ENCODE results near the gene ABCG1. TPM values are rescaled to one million over a fixed set of nuclear protein-coding genes. Genes with fewer than 3 reads are reported as not detected.
A peak's percentile ranks its signal among the peaks of the same experiment; 100 is the strongest.

Gene ABCG1
- total RNA-seq, 2 experiments from 2014 or later, result 12.2 to 13.2 TPM

GRCh38 chr21:42332557-42333317 is 113.8 kb downstream of the ABCG1 start:
- DNase-seq (no peak), ATAC-seq (ENCODE audit: low read depth) (no peak)
- Mint-ChIP-seq H3K4me1 (peaks cover 3% of the 10 kb centered on the region), H3K4me3 (no peak overlapping the region), H3K9me3 (peaks cover 9% of the 10 kb centered on the region), H3K36me3 (peaks cover 6% of the 10 kb centered on the region), H3K27me3 (peaks cover 35% of the 10 kb centered on the region), H3K27ac (no peak overlapping the region)
- POLR2A ChIA-PET, result interaction anchor here (1.0 kb wide), 1 partner anchor 271 kb away, joined by 4 read pairs; no protein-coding TSS in a partner anchor

DNA sequence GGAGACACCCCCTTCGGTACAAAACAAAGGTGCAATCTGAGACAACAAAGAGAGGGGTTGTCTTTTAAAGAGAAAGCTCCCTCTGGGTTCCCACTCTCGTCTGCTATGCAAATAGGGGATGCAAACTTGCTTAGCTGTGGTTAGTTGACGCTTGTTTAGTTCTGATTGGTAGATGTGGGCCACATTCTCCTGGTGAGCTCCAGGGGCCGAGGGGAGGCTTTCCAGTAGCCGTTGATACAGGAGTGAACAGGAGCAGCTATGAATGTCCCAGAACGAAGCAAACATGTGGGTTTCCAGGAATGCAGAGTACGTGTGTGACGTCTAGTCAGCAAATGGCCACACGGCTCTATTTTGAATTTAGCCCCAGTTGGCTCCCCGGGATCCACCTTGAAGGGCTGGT is 117.1 kb downstream of the ABCG1 start:
- peaks cover 19% of the 10 kb centered on the region for H3K27me3 Mint-ChIP-seq
- peaks cover 9% of the 10 kb centered on the region for H3K9me3 Mint-ChIP-seq
- DNase-seq, result no peak
- no peak overlapping the region for H3K4me3 Mint-ChIP-seq
- POLR2A ChIA-PET, result interaction anchor here (0.6 kb wide), 1 partner anchor 332 kb away, joined by 4 read pairs; no protein-coding TSS in a partner anchor
- no peak overlapping the region for H3K27ac Mint-ChIP-seq
- no peak for ATAC-seq (ENCODE audit: low read depth)
- H3K4me1 Mint-ChIP-seq, result peaks cover 4% of the 10 kb centered on the region
- peaks cover 6% of the 10 kb centered on the region for H3K36me3 Mint-ChIP-seq

- Mint-ChIP-seq H3K36me3 (peaks cover 1% of the 10 kb centered on the region), H3K4me3 (no peak overlapping the region), H3K4me1 (peaks cover 4% of the 10 kb centered on the region), H3K27me3 (peaks cover 13% of the 10 kb centered on the region), H3K27ac (no peak overlapping the region), H3K9me3 (no peaks in the 10 kb centered on the region)
- no peak for DNase-seq
- POLR2A ChIA-PET, result interaction anchor here (2.0 kb wide), 1 partner anchor 67 kb away, joined by 6 read pairs; the partner anchor contains the start of gene UBASH3A
- ATAC-seq (ENCODE audit: low read depth), result no peak
These were observed 118.3 kb downstream of the ABCG1 start for GRCh38 chr21:42337276-42337675.

- H3K36me3 Mint-ChIP-seq, result peaks cover 1% of the 10 kb centered on the region
- POLR2A ChIA-PET, result interaction anchor here (2.0 kb wide), 1 partner anchor 66 kb away, joined by 6 read pairs; the partner anchor contains the start of gene UBASH3A
- no peaks in the 10 kb centered on the region for H3K9me3 Mint-ChIP-seq
- DNase-seq, result peak; percentile 78
- H3K4me1 Mint-ChIP-seq, result peaks cover 4% of the 10 kb centered on the region
- peaks cover 8% of the 10 kb centered on the region for H3K27me3 Mint-ChIP-seq
- peak overlapping the region; percentile 6 for H3K4me3 Mint-ChIP-seq
- H3K27ac Mint-ChIP-seq, result peak overlapping the region; percentile 28
- peak; percentile 99 for ATAC-seq (ENCODE audit: low read depth)
These were observed 119.1 kb downstream of the ABCG1 start for GRCh38 chr21:42337830-42338728.

GRCh38 chr21:42338729-42339715 is 120.1 kb downstream of the ABCG1 start:
- Mint-ChIP-seq H3K9me3 (no peaks in the 10 kb centered on the region), H3K4me3 (no peak overlapping the region), H3K27ac (no peak overlapping the region), H3K36me3 (no peaks in the 10 kb centered on the region), H3K4me1 (peaks cover 4% of the 10 kb centered on the region), H3K27me3 (peaks cover 6% of the 10 kb centered on the region)
- POLR2A ChIA-PET, result interaction anchor here (2.0 kb wide), 1 partner anchor 65 kb away, joined by 6 read pairs; the partner anchor contains the start of gene UBASH3A
- ATAC-seq (ENCODE audit: low read depth) (no peak), DNase-seq (no peak)

DNA sequence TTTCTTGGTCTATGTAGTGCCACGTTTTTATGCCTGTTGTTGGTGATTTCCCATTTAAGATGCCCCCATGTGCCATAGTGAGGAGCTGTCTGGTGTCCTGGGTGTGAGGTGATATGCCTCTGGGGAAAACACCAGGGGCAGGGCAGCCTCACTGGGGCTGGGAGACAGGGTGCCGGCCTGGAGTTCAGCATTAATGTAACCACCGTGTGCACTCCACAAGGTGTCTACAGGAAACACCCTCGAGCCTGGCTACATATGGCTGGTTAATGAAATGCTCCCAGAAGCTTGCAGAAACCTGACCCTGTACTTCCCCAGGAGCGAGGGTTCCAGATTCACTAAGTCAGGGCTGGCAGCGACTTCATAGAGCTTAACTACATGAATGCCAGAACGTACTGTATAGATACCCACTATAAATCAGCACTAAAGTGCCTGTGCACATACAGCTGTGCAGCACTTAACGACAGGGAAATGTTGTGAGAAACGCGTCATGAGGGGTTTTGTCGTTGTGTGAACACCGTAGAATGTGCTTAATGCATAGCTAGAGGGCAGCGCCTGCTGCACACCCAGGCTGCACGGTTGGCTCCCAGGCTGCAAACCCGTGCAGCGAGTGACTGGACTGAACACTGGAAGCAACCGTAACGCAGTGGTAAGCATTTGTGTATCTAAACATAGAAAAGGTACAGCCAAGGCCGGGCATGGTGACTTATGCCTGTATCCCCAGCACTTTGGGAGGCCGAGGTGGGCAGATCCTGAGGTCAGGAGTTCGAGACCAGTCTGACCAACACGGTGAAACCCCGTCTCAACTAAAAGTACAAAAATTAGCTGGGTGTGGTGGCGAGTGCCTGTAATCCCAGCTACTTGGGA is 121.5 kb downstream of the ABCG1 start:
- peaks cover 3% of the 10 kb centered on the region for H3K27me3 Mint-ChIP-seq
- no peak for DNase-seq

DNA sequence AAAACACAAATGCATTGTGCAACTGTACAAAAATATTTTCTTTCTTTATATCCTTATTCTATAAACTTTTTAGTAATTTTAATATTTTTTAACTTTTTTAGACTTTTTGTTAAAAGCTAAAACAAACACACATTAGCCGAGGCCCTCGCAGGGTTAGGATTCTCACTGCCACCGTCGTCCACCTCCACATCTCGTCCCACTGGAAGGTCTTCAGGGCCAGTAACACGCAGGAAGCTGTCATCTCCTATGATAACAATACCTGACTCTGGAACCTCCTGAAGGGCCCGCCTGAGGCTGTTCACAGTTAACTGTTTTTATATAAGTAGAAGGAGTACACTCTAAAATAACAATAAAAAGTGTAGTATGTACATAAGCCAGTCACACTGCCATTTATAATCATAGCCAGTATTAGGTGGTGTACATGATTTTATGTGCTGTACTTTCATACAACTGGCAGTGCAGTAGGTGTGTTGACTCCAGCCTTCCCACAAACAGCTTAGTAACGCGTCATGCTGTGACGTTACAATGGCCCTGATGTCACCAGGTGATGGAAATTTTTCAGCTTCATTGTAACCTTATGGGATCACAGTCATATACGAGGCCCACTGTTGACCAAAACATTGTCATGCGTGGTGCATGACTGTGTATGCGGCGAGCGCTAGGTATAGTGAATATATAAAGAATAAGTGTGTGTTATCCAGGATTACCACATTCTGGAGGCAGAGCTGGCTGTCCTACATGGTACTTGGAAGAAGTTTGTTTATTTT is 123.0 kb downstream of the ABCG1 start:
- POLR2A ChIA-PET, result no interaction called here
- no peaks in the 10 kb centered on the region for H3K9me3 Mint-ChIP-seq
- H3K4me3 Mint-ChIP-seq, result no peak overlapping the region
- H3K4me1 Mint-ChIP-seq, result peaks cover 4% of the 10 kb centered on the region
- no peak overlapping the region for H3K27ac Mint-ChIP-seq
- DNase-seq (no peak), ATAC-seq (ENCODE audit: low read depth) (no peak)
- H3K36me3 Mint-ChIP-seq, result no peaks in the 10 kb centered on the region
- H3K27me3 Mint-ChIP-seq, result no peaks in the 10 kb centered on the region

More for the DNA sequence above, 121.5 kb downstream of the ABCG1 start:
- H3K27ac Mint-ChIP-seq, result no peak overlapping the region
- no peak overlapping the region for H3K4me3 Mint-ChIP-seq
- POLR2A ChIA-PET, result no interaction called here
- H3K36me3 Mint-ChIP-seq, result no peaks in the 10 kb centered on the region
- ATAC-seq (ENCODE audit: low read depth), result no peak
- H3K4me1 Mint-ChIP-seq, result peaks cover 4% of the 10 kb centered on the region
- H3K9me3 Mint-ChIP-seq, result no peaks in the 10 kb centered on the region

GRCh38 chr21:42343101-42343500 is 124.2 kb downstream of the ABCG1 start:
- H3K27ac Mint-ChIP-seq, result no peak overlapping the region

GRCh38 chr21:42343556-42343955 is 124.6 kb downstream of the ABCG1 start:
- Mint-ChIP-seq H3K27me3 (no peaks in the 10 kb centered on the region), H3K9me3 (no peaks in the 10 kb centered on the region), H3K4me3 (no peak overlapping the region), H3K27ac (no peak overlapping the region), H3K36me3 (no peaks in the 10 kb centered on the region), H3K4me1 (no peaks in the 10 kb centered on the region)
- DNase-seq, result no peak
- POLR2A ChIA-PET, result no interaction called here
- ATAC-seq (ENCODE audit: low read depth), result no peak

More at GRCh38 chr21:42343101-42343500, 124.2 kb downstream of the ABCG1 start:
- ATAC-seq (ENCODE audit: low read depth), result no peak
- H3K27me3 Mint-ChIP-seq, result no peaks in the 10 kb centered on the region
- no peak for DNase-seq
- no peaks in the 10 kb centered on the region for H3K9me3 Mint-ChIP-seq
- H3K4me1 Mint-ChIP-seq, result no peaks in the 10 kb centered on the region
- POLR2A ChIA-PET, result no interaction called here
- H3K36me3 Mint-ChIP-seq, result no peaks in the 10 kb centered on the region
- H3K4me3 Mint-ChIP-seq, result no peak overlapping the region

- H3K4me3 Mint-ChIP-seq, result no peak overlapping the region
- POLR2A ChIA-PET, result no interaction called here
- ATAC-seq (ENCODE audit: low read depth), result no peak
- H3K27ac Mint-ChIP-seq, result no peak overlapping the region
- H3K9me3 Mint-ChIP-seq, result no peaks in the 10 kb centered on the region
- H3K36me3 Mint-ChIP-seq, result no peaks in the 10 kb centered on the region
- no peak for DNase-seq
- H3K4me1 Mint-ChIP-seq, result no peaks in the 10 kb centered on the region
- no peaks in the 10 kb centered on the region for H3K27me3 Mint-ChIP-seq
These were observed 125.1 kb downstream of the ABCG1 start for GRCh38 chr21:42343963-42344510.

GRCh38 chr21:42344631-42345030 is 125.7 kb downstream of the ABCG1 start:
- Mint-ChIP-seq H3K4me3 (no peak overlapping the region), H3K36me3 (no peaks in the 10 kb centered on the region), H3K4me1 (no peaks in the 10 kb centered on the region), H3K9me3 (no peaks in the 10 kb centered on the region), H3K27ac (no peak overlapping the region), H3K27me3 (no peaks in the 10 kb centered on the region)
- POLR2A ChIA-PET, result no interaction called here
- ATAC-seq (ENCODE audit: low read depth), result no peak
- DNase-seq, result no peak
